OCI-LY3 (cell line): ENCODE measurements around the gene PCDHGA6.

Source experiments
- CTCF ChIP-seq: fragments of 200-600, 300-600 bp; sonication (generic); IDR thresholded peaks from 2 replicates; pipeline ENCODE4 v1.5.1; 2014; ENCODE audit warnings: antibody characterized with exemption, low read length, low read depth
- EZH2phosphoT487 ChIP-seq: fragments of 200-600 bp; shearing (Covaris generic); IDR thresholded peaks from 2 replicates; pipeline ENCODE4 v1.6.1; 2018; ENCODE audit warnings: antibody characterized with exemption, mixed run types, low read depth

- no peak for TF ChIP-seq CTCF
- TF ChIP-seq EZH2phosphoT487: no peak
These were observed 11.0 kb upstream of the PCDHGA6 start for GRCh38 chr5:141362719-141363118.
